ENCODE results near the gene BSPRY. TPM values are rescaled to one million over a fixed set of nuclear protein-coding genes. Genes with fewer than 3 reads are reported as not detected.

The BSPRY gene
- total RNA-seq, 1 donor from 2014 or later, result 1.8 TPM

- TF ChIP-seq, protein P1, sequence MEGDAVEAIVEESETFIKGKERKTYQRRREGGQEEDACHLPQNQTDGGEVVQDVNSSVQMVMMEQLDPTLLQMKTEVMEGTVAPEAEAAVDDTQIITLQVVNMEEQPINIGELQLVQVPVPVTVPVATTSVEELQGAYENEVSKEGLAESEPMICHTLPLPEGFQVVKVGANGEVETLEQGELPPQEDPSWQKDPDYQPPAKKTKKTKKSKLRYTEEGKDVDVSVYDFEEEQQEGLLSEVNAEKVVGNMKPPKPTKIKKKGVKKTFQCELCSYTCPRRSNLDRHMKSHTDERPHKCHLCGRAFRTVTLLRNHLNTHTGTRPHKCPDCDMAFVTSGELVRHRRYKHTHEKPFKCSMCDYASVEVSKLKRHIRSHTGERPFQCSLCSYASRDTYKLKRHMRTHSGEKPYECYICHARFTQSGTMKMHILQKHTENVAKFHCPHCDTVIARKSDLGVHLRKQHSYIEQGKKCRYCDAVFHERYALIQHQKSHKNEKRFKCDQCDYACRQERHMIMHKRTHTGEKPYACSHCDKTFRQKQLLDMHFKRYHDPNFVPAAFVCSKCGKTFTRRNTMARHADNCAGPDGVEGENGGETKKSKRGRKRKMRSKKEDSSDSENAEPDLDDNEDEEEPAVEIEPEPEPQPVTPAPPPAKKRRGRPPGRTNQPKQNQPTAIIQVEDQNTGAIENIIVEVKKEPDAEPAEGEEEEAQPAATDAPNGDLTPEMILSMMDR (IDR thresholded peaks at IDR 0.05; ENCODE audit: insufficient read depth, low read length, severe bottlenecking), result no peak
- Histone ChIP-seq H3K27me3 (ENCODE audit: control insufficient read depth, insufficient read depth, low read length) (no peaks in the 10 kb centered on the region), H3K36me3 (ENCODE audit: control insufficient read depth, insufficient read depth, low read length) (no peaks in the 10 kb centered on the region), H3K4me3 (ENCODE audit: low read depth, low read length) (no peak overlapping the region)
- no peak for FAIRE-seq
- no peak for DNase-seq (ENCODE audit: low read depth)
Observed at GRCh38 chr9:113307396-113307975, 41.9 kb upstream of the BSPRY start.

DNA sequence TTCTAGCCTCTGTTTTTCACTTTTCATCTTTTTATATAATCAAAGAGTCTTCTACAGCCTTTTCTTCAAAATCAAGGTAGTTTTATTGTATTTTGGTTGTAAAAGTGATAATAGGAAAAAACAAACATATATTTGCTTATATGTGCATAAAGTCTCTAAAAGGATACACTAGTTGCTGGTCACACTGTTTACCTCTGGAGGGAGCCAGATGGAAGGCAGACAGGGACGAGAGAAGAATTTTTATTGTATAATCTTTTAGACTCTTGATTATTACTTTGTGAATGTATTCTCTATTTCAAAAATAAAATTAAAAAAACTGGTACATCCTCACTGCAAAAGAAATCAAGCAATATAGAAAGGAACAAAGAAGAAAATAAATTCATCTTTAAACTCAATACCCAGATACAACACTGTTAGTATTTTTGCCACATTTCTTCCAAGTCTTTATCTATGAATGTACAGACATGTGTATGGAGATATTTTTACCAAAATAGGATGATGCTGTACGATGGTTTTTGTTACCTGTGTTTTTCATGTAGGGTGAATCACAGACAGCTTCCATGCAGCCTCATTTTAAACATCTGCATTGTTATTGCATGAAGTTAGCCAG, 40.0 kb upstream of the BSPRY start:
- FAIRE-seq, result no peak
- peak; percentile 49 for DNase-seq (ENCODE audit: low read depth)
- Histone ChIP-seq H3K27me3 (ENCODE audit: control insufficient read depth, insufficient read depth, low read length) (no peaks in the 10 kb centered on the region), H3K36me3 (ENCODE audit: control insufficient read depth, insufficient read depth, low read length) (no peaks in the 10 kb centered on the region), H3K4me3 (ENCODE audit: low read depth, low read length) (no peak overlapping the region)
- TF ChIP-seq, protein P1 (IDR thresholded peaks at IDR 0.05; ENCODE audit: insufficient read depth, low read length, severe bottlenecking), result peak; percentile 49

DNA sequence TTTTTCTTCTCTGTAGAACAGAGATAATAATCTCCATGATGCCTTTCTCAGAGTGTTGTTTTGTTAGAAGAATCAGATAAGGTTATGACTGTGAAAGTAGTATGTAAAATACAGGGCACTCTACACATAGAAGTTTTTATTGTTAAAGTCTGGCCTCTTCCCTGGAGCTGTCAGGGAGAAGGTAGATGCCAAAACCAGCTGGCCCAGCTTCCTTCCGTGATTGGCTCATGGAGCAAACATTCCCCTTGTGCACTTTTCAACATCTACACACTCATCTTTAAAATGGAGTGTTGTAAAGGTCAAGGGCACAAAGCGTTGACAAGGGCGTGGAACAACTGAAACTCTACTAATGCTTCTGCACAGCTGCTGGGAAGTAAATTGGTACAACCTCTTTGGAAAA, 38.8 kb upstream of the BSPRY start:
- DNase-seq (ENCODE audit: low read depth), result no peak
- no peaks in the 10 kb centered on the region for H3K36me3 ChIP-seq (ENCODE audit: control insufficient read depth, insufficient read depth, low read length)
- no peak overlapping the region for H3K4me3 ChIP-seq (ENCODE audit: low read depth, low read length)
- FAIRE-seq, result no peak
- TF ChIP-seq, protein P1 (IDR thresholded peaks at IDR 0.05; ENCODE audit: insufficient read depth, low read length, severe bottlenecking), result no peak
- H3K27me3 ChIP-seq (ENCODE audit: control insufficient read depth, insufficient read depth, low read length), result no peaks in the 10 kb centered on the region

GRCh38 chr9:113311961-113312360, 37.4 kb upstream of the BSPRY start:
- Histone ChIP-seq H3K4me3 (ENCODE audit: low read depth, low read length) (no peak overlapping the region), H3K36me3 (ENCODE audit: control insufficient read depth, insufficient read depth, low read length) (no peaks in the 10 kb centered on the region), H3K27me3 (ENCODE audit: control insufficient read depth, insufficient read depth, low read length) (no peaks in the 10 kb centered on the region)
- TF ChIP-seq, protein P1 (IDR thresholded peaks at IDR 0.05; ENCODE audit: insufficient read depth, low read length, severe bottlenecking), result no peak
- DNase-seq (ENCODE audit: low read depth) (no peak), FAIRE-seq (no peak)

DNA sequence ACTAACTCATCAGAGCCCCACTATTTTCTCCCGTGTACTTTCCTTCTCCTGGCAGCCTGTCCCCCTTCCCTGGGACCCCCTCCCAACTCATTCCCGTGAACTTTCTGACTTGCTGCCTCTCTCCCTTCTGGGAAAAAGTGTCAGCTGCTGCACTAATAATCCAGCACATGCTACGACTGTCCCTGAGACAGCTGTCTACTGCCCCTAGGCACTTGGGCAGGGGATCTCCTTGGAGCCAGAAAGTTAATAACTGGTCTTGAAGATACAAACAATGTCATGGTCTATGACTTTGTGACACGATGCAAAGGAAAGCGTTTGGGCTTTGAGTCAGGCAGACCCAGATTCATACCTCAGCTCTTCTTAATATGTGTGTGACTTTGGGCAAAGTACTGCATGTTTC, 36.1 kb upstream of the BSPRY start:
- TF ChIP-seq, protein P1 (IDR thresholded peaks at IDR 0.05; ENCODE audit: insufficient read depth, low read length, severe bottlenecking), result no peak
- FAIRE-seq (no peak), DNase-seq (ENCODE audit: low read depth) (no peak)
- Histone ChIP-seq H3K4me3 (ENCODE audit: low read depth, low read length) (no peak overlapping the region), H3K27me3 (ENCODE audit: control insufficient read depth, insufficient read depth, low read length) (no peaks in the 10 kb centered on the region), H3K36me3 (ENCODE audit: control insufficient read depth, insufficient read depth, low read length) (no peaks in the 10 kb centered on the region)

DNA sequence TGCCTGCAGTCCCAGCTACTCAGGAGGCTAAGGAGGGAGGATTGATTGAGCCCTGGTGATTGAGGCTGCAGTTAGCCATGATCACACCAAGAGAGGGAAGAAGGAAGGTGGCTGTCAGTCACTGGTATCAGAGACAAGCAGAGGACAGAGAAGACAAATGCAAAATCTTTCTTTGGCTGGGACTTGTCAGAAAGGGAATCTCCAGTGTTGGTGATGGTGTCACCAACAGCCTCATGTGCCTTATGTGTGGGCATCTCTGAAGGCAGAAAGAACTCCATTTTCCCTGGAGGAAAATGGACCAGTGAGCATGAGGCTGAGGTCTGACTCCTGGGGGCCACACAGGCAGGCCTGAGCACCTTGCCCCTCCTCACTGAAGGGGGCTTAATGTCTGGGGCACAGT, 34.1 kb upstream of the BSPRY start:
- FAIRE-seq, result no peak
- no peaks in the 10 kb centered on the region for H3K36me3 ChIP-seq (ENCODE audit: control insufficient read depth, insufficient read depth, low read length)
- DNase-seq (ENCODE audit: low read depth), result no peak
- H3K27me3 ChIP-seq (ENCODE audit: control insufficient read depth, insufficient read depth, low read length), result no peaks in the 10 kb centered on the region
- TF ChIP-seq, protein P1 (IDR thresholded peaks at IDR 0.05; ENCODE audit: insufficient read depth, low read length, severe bottlenecking), result no peak
- H3K4me3 ChIP-seq (ENCODE audit: low read depth, low read length), result no peak overlapping the region

All from bronchial epithelial cell (primary cell).